DOHH2 (cell line): Measurements from ENCODE around the gene PIGA.
"Not testable (repeated sequence)": the region's sequence is repeated elsewhere in the genome, so short reads cannot be mapped to it uniquely, and the experiment has no call there.

Source experiments
- H3F3A ChIP-seq: fragments of 200-600 bp; sonication (generic), shearing (Covaris generic); 2 replicates; pipeline ENCODE4 v1.6.0; 2016; ENCODE audit warnings: antibody characterized with exemption, mild to moderate bottlenecking; ENCODE audit not compliant: control insufficient read depth, insufficient read depth
- H3K27ac ChIP-seq: fragments of 200-600 bp; sonication (generic); 2 replicates; pipeline ENCODE4 v1.5.1; 2014; ENCODE audit warnings: low read depth, mild to moderate bottlenecking, low read length, moderate library complexity
- H3K27me3 ChIP-seq: fragments of 200-600 bp; sonication (generic); 2 replicates; pipeline ENCODE4 v1.6.1; 2014; ENCODE audit warnings: mild to moderate bottlenecking, low read length, mixed read lengths; ENCODE audit not compliant: control insufficient read depth
- H3K36me3 ChIP-seq: fragments of 200-600 bp; sonication (generic); 2 replicates; pipeline ENCODE4 v1.6.1; 2014; ENCODE audit warnings: mild to moderate bottlenecking, low read length, moderate library complexity, mixed read lengths; ENCODE audit not compliant: control insufficient read depth
- H3K4me1 ChIP-seq: fragments of 200-600 bp; sonication (generic); 2 replicates; pipeline ENCODE4 v1.6.1; 2014; ENCODE audit warnings: mild to moderate bottlenecking, low read length, mixed read lengths; ENCODE audit not compliant: control insufficient read depth
- H3K4me2 ChIP-seq: fragments of 200-600 bp; sonication (generic); 2 replicates; pipeline ENCODE4 v1.6.0; 2014; ENCODE audit warnings: mild to moderate bottlenecking, low read length, moderate library complexity
- H3K4me3 ChIP-seq: fragments of 200-600 bp; sonication (generic); 2 replicates; pipeline ENCODE4 v1.5.1; 2014; ENCODE audit warnings: mild to moderate bottlenecking, low read length, mixed read lengths
- H3K79me2 ChIP-seq: fragments of 200-600 bp; sonication (generic); 2 replicates; pipeline ENCODE4 v1.6.1; 2014; ENCODE audit warnings: mild to moderate bottlenecking, low read length, mixed read lengths; ENCODE audit not compliant: control insufficient read depth
- H3K9me2 ChIP-seq: fragments of 200-600 bp; sonication (generic); replicated peaks from 2 replicates; pipeline ENCODE4 v1.6.1; 2014; ENCODE audit warnings: mild to moderate bottlenecking, low read length, mixed read lengths; ENCODE audit not compliant: control insufficient read depth
- H3K9me3 ChIP-seq: fragments of 200-600 bp; sonication (generic); 2 replicates; pipeline ENCODE4 v1.6.1; 2014; ENCODE audit warnings: antibody characterized with exemption, low read length, mixed read lengths; ENCODE audit not compliant: control insufficient read depth, insufficient read depth
- H4K20me1 ChIP-seq: fragments of 200-600 bp; sonication (generic); 2 replicates; pipeline ENCODE4 v1.6.0; 2014; ENCODE audit warnings: low read depth, mild to moderate bottlenecking, antibody characterized with exemption, low read length, moderate library complexity; ENCODE audit not compliant: control insufficient read depth, insufficient read depth
- EZH2phosphoT487 ChIP-seq: fragments of 200-600 bp; sonication (generic); IDR thresholded peaks from 2 replicates; pipeline ENCODE4 v1.6.1; 2017; ENCODE audit warnings: borderline replicate concordance, mild to moderate bottlenecking, antibody characterized with exemption, low read length, moderate library complexity, mixed read lengths
- TF ChIP-seq, protein P1 (sequence below): fragments of 200-600 bp; sonication (generic); IDR thresholded peaks from one replicate; pipeline ENCODE4 v1.5.1; 2014; ENCODE audit warnings: antibody characterized with exemption, mild to moderate bottlenecking, low read depth, low read length; ENCODE audit not compliant: poor library complexity, severe bottlenecking

PIGA gene

DNA sequence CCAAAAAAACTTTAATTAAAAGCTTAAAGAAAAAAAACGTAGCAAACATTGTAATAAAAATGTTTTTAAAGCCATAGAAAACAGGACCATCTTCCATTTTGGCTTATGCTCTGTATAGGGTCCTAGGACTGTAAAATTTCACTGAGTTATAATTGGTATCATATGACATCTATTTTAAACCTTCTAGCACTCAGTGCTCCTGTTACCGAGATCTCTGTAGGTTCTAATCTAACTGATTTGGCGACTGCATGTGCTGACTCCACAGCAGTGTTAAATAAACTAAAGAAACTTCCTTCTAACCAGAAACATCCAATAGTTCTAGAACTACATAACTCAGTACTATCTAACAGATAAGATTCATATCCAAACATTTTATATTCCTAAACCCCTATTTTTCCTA, 19.8 kb downstream of the PIGA start, which contains the start of gene ASB11:
TSS of gene ASB11 (minus strand) at position 132 of the 400 bp plus-strand sequence. CDS start at position 97, 35 bp downstream.
- no peaks in the 10 kb centered on the region for H3K27me3 ChIP-seq
- no peaks in the 10 kb centered on the region for H3K4me1 ChIP-seq
- no peaks in the 10 kb centered on the region for H3K79me2 ChIP-seq
- no peaks in the 10 kb centered on the region for H3F3A ChIP-seq
- H3K9me3 ChIP-seq, result no peaks in the 10 kb centered on the region
- H3K27ac ChIP-seq, result no peak within 1 kb of the TSS
- TF ChIP-seq, protein P1, sequence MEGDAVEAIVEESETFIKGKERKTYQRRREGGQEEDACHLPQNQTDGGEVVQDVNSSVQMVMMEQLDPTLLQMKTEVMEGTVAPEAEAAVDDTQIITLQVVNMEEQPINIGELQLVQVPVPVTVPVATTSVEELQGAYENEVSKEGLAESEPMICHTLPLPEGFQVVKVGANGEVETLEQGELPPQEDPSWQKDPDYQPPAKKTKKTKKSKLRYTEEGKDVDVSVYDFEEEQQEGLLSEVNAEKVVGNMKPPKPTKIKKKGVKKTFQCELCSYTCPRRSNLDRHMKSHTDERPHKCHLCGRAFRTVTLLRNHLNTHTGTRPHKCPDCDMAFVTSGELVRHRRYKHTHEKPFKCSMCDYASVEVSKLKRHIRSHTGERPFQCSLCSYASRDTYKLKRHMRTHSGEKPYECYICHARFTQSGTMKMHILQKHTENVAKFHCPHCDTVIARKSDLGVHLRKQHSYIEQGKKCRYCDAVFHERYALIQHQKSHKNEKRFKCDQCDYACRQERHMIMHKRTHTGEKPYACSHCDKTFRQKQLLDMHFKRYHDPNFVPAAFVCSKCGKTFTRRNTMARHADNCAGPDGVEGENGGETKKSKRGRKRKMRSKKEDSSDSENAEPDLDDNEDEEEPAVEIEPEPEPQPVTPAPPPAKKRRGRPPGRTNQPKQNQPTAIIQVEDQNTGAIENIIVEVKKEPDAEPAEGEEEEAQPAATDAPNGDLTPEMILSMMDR, result no peak
- no peak for TF ChIP-seq EZH2phosphoT487
- H3K4me2 ChIP-seq, result no peak within 1 kb of the TSS
- no peaks in the 10 kb centered on the region for H4K20me1 ChIP-seq
- H3K9me2 ChIP-seq, result no peaks in the 10 kb centered on the region
- H3K36me3 ChIP-seq, result peaks cover 3% of the 10 kb centered on the region; the same call in 1 of the 2 replicates
- H3K4me3 ChIP-seq, result no peak within 1 kb of the TSS

GRCh38 chrX:15314472-15314871, 20.9 kb downstream of the PIGA start:
- H3K9me3 ChIP-seq, result no peaks in the 10 kb centered on the region
- H3K4me3 ChIP-seq, result no peak overlapping the region
- no peak overlapping the region for H3K4me2 ChIP-seq
- H3K9me2 ChIP-seq, result no peaks in the 10 kb centered on the region
- no peaks in the 10 kb centered on the region for H4K20me1 ChIP-seq
- H3K36me3 ChIP-seq, result no peaks in the 10 kb centered on the region
- no peaks in the 10 kb centered on the region for H3K4me1 ChIP-seq
- no peaks in the 10 kb centered on the region for H3K79me2 ChIP-seq
- H3K27ac ChIP-seq, result no peak overlapping the region
- TF ChIP-seq EZH2phosphoT487, result no peak
- TF ChIP-seq, protein P1, result no peak
- no peaks in the 10 kb centered on the region for H3F3A ChIP-seq
- no peaks in the 10 kb centered on the region for H3K27me3 ChIP-seq

DNA sequence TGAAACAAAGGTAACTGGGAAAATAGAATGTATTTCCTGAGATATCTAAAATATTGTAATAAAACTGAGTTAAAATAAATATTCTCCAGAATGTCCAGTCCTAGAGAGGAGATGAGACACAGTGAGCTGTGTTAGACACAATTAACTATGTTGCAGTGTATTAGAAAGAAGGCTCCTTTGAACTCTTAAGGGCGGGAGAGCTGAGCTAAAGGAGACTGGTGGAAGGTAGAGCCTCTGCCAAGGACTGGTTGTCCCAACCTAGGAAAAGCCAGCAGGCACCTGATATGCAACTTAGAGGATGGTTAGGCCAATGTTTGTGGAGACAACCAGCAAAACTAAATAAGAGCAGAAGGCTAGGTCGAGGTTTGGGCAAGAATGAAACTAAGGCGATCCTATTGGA, 24.2 kb downstream of the PIGA start:
- Histone ChIP-seq H3K9me3 (no peaks in the 10 kb centered on the region), H4K20me1 (no peaks in the 10 kb centered on the region), H3K27ac (no peak overlapping the region), H3K36me3 (no peaks in the 10 kb centered on the region), H3F3A (no peaks in the 10 kb centered on the region), H3K4me3 (no peak overlapping the region), H3K79me2 (no peaks in the 10 kb centered on the region), H3K27me3 (no peaks in the 10 kb centered on the region), H3K4me1 (no peaks in the 10 kb centered on the region), H3K9me2 (no peaks in the 10 kb centered on the region), H3K4me2 (no peak overlapping the region)
- TF ChIP-seq, protein P1, result no peak
- TF ChIP-seq EZH2phosphoT487, result no peak

DNA sequence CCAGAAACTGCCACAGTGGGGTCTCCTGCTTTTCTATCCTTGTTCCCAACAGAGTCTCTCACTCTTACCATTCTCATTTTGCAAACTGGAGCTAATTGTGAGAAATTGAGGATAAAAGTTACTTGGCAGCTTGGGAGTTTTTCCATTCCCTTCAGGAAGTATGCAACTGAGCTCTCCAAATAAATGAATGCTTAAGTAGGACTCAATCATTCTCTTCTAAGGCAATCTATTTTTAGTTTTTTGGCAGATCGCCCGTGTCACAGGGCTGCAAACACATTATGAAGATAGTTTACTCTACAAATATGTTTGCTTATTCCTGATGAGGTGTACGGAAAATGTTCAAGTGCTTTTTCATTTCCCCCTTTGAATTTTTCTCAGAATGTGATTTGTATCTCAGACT, 25.2 kb downstream of the PIGA start:
- H3K4me3 ChIP-seq, result no peak overlapping the region
- H3K9me3 ChIP-seq, result no peaks in the 10 kb centered on the region
- TF ChIP-seq EZH2phosphoT487, result no peak
- TF ChIP-seq, protein P1, result no peak
- H3K4me1 ChIP-seq, result no peaks in the 10 kb centered on the region
- no peak overlapping the region for H3K27ac ChIP-seq
- no peaks in the 10 kb centered on the region for H3K79me2 ChIP-seq
- H3K9me2 ChIP-seq, result no peaks in the 10 kb centered on the region
- H3K4me2 ChIP-seq, result no peak overlapping the region
- H3K36me3 ChIP-seq, result no peaks in the 10 kb centered on the region
- no peaks in the 10 kb centered on the region for H4K20me1 ChIP-seq
- no peaks in the 10 kb centered on the region for H3K27me3 ChIP-seq
- H3F3A ChIP-seq, result no peaks in the 10 kb centered on the region

DNA sequence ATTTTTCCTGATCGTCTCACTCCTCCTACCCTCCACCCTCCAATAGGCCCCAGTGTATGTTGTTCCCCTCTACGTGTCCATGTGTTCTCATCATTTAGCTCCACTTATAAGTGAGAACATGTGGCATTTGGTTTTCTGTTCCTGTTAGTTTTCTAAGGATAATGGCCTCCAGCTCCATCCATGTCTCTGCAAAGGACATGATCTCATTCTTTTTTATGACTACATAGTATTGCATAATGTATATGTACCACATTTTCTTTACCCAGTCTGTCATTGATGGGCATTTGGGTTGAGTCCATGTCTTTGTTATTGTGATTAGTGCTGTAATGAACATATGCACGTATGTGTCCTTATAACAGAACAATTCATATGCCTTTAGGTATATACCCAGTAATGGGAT, 29.4 kb downstream of the PIGA start:
- not testable (repeated sequence) for H3K9me2 ChIP-seq, H3K4me1 ChIP-seq, H3F3A ChIP-seq, H3K4me3 ChIP-seq, H3K27ac ChIP-seq, H3K4me2 ChIP-seq, H4K20me1 ChIP-seq, H3K79me2 ChIP-seq, H3K36me3 ChIP-seq, H3K9me3 ChIP-seq, H3K27me3 ChIP-seq
